ENCODE results near the gene TFEB.

Gene TFEB

GRCh38 chr6:41691426-41692079 is 43.9 kb downstream of the TFEB start:
- DNase-seq (ENCODE audit: low read depth, low spot score), result no peak

- DNase-seq (ENCODE audit: low read depth, low spot score), result no peak
Observed at GRCh38 chr6:41690541-41691330, 44.7 kb downstream of the TFEB start.

GRCh38 chr6:41689171-41690008 is 46.0 kb downstream of the TFEB start:
- no peak for DNase-seq (ENCODE audit: low read depth, low spot score)

GRCh38 chr6:41688256-41688965 is 47.0 kb downstream of the TFEB start:
- no peak for DNase-seq (ENCODE audit: low read depth, low spot score)

- DNase-seq (ENCODE audit: low read depth, low spot score), result peak; percentile 76
Observed at GRCh38 chr6:41687501-41688175, 47.8 kb downstream of the TFEB start.

GRCh38 chr6:41685641-41686380 is 49.6 kb downstream of the TFEB start:
- DNase-seq (ENCODE audit: low read depth, low spot score), result no peak

GRCh38 chr6:41684311-41685180 is 50.9 kb downstream of the TFEB start:
- DNase-seq (ENCODE audit: low read depth, low spot score), result no peak

- DNase-seq (ENCODE audit: low read depth, low spot score), result no peak
Observed at GRCh38 chr6:41683523-41684310, 51.7 kb downstream of the TFEB start.

- DNase-seq (ENCODE audit: low read depth, low spot score), result no peak
Observed at GRCh38 chr6:41683273-41683522, 52.2 kb downstream of the TFEB start.

- DNase-seq (ENCODE audit: low read depth, low spot score), result no peak
Observed at GRCh38 chr6:41682497-41683272, 52.7 kb downstream of the TFEB start.

- peak; percentile 82 for DNase-seq (ENCODE audit: low read depth, low spot score)
Observed at GRCh38 chr6:41682056-41682477, 53.3 kb downstream of the TFEB start.

GRCh38 chr6:41680182-41680965 is 55.0 kb downstream of the TFEB start:
- DNase-seq (ENCODE audit: low read depth, low spot score), result no peak

- DNase-seq (ENCODE audit: low read depth, low spot score), result no peak
Observed at GRCh38 chr6:41679696-41680095, 55.7 kb downstream of the TFEB start.

- DNase-seq (ENCODE audit: low read depth, low spot score), result no peak
Observed at GRCh38 chr6:41678511-41679084, 56.8 kb downstream of the TFEB start.

GRCh38 chr6:41677124-41677921 is 58.1 kb downstream of the TFEB start:
- DNase-seq (ENCODE audit: low read depth, low spot score), result no peak

- no peak for DNase-seq (ENCODE audit: low read depth, low spot score)
Observed at GRCh38 chr6:41676431-41676830, 59.0 kb downstream of the TFEB start.

Measured in iPS DF 19.7 (cell line).